HG03064 (cell line): ENCODE results near the gene CSNK1G2.

Experiments
- ATAC-seq: cut with Tn5 transposase; IDR thresholded peaks from one replicate; pipeline ENCODE4 v1.9.1; 2021; ENCODE audit warnings: low read depth; ENCODE audit not compliant: unreplicated experiment

The CSNK1G2 gene

DNA sequence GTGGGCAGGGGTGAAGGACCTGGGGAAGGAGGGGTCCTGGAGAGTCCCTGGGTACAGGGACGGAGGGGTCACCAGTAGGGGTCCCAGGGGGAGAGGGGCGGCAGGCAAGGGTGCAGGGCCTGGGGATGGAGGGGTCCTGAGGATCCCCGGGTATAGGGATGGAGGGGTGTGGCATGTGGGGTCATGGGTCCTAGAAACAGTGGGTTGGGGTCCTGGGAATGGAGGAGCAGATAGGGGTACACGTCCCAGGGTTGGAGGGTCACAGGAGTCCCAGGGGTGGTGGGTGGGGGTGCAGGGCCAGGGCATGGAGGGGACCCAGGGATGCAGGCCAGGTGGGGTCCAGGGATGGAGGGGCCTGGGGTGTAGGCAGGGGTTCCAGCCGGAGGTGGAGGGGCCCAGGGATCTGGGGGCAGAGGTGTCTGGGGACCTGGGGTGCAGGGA lies 73.2 kb downstream of the CSNK1G2 start:
- no peak for ATAC-seq

GRCh38 chr19:2014731-2015607 lies 74.0 kb downstream of the CSNK1G2 start:
- no peak for ATAC-seq

- no peak for ATAC-seq
Measured at GRCh38 chr19:2015608-2015950, 74.6 kb downstream of the CSNK1G2 start, which contains the start of gene BTBD2. Gene BTBD2, minus strand, starts transcription at chr19:2015714. Its CDS starts 11 bp downstream, at chr19:2015703.

- no peak for ATAC-seq
Measured at GRCh38 chr19:2016041-2016807, 75.3 kb downstream of the CSNK1G2 start.

GRCh38 chr19:2018752-2019151 lies 77.8 kb downstream of the CSNK1G2 start:
- no peak for ATAC-seq

DNA sequence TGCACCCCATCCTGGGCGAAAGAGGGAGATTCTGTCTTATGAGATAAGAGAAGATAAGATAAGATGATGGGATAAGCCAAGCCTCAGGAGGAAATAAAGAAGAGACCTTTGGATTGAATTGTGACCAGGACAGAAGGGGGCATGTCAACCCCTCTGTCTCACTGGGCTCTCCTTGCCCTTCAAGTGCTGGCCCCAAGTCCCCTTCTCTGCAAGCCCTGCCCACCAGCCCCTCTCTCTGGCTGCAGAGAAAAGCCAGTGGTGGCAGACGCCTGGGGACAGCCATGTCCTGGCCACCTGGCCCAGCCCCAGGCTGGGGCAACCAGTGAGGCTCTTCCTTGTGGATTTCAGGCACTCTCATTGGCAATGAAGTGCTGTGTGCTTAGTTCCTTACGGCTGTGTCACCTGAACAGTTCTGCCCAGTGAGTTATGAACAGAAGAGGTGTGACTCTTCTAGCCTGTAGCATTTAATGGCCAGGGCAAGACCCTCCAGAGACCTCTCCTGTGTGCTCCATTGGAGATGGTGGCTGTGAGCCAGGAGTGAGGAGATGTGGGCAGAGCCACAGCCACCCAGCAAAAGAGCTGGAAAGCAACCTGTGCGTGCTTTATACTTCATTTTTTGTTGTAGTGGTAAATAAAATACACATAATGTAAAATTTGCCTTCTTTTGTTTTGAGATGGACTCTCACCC lies 80.6 kb downstream of the CSNK1G2 start:
- ATAC-seq: no peak

DNA sequence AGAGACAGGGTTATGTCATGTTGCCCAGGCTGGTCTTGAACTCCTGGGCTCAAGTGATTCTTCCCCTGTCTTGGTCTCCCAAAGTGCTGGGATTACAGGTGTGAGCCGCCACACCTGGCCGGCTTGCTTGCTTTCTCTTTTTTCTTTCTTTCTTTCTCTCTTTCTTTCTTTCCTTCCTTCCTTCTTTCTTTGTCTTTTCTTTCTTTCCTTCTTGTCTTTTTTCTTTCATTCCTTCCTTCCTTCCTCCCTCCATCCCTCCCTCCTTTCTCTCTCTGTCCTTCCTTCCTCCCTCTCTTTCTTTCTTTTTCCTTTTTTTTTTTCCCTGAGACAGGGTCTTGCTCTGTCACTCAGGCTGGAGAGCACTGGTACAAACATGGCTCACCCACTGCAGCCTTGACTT lies 81.3 kb downstream of the CSNK1G2 start:
- ATAC-seq: no peak

GRCh38 chr19:2026770-2027169 lies 85.8 kb downstream of the CSNK1G2 start:
- ATAC-seq: no peak

- ATAC-seq: no peak
Measured at GRCh38 chr19:2027361-2027760, 86.4 kb downstream of the CSNK1G2 start.
